HG02798 (cell line): ENCODE data around the gene CDKN3.
"Not testable (repeated sequence)": the region's sequence is repeated elsewhere in the genome, so short reads cannot be mapped to it uniquely, and the experiment has no call there.

ENCODE experiments used
- ATAC-seq: cut with Tn5 transposase; IDR thresholded peaks from one replicate; pipeline ENCODE4 v1.9.1; 2021; ENCODE audit warnings: mild to moderate bottlenecking; ENCODE audit not compliant: unreplicated experiment, poor library complexity

CDKN3 gene

DNA sequence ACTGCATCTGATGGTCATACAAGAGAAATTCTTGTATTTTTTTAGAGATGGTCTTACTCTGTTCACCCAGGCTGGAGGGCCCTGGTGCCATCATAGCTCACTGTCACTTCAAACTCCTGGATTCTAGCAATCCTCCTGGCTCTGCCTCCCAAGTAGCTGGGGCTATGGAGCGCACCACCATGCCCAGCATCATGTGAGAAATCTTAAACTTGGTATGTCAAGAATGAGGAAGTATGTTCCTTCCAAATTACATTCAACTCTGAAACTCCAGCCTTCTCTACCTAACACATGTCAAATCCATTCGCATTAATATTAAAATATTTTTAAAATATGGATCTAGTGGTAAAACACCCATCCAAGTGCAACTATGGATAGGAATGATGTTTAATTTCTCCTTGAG lies 27.5 kb upstream of the CDKN3 start:
- no peak for ATAC-seq

DNA sequence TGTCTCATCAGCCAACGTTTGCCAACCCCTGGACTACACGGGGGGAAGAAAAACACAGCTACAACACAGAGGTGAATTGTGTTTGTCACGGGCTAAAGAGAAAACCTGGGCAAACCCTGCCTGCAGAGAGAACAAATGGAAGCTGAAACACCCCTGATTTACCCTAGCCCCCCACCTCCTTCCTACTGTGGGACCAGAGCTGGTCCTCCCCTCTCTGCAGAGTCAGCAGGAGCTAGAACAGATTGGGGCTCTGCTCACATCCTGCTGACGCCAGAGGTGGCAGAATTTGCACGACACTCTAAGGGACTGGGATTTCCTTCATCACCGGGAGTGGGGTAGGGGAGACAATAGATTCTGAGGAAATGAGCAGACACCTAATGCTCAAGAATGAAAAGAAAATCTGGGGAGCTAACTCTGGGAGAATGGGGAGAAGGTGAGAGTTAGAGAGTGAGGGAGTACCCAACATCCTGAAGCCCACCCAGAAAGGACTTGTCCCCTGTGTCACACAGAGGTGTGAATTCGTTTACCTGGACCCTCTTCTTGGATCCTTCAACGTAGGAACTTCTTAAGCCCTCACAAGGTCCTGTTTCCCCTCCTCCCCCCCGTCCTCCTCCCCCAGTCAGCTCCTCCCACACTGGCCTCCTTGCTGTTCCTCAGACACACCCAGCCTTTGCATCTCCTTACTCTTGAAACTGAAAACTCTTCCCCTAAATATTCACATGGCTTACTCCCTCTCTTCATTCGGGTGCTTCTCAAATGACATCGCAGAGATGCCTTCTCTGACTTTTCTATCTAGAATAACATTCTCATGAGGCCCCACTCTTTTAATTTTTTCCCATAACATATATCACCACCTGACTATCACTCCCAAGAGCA lies 26.2 kb upstream of the CDKN3 start:
- no peak for ATAC-seq

DNA sequence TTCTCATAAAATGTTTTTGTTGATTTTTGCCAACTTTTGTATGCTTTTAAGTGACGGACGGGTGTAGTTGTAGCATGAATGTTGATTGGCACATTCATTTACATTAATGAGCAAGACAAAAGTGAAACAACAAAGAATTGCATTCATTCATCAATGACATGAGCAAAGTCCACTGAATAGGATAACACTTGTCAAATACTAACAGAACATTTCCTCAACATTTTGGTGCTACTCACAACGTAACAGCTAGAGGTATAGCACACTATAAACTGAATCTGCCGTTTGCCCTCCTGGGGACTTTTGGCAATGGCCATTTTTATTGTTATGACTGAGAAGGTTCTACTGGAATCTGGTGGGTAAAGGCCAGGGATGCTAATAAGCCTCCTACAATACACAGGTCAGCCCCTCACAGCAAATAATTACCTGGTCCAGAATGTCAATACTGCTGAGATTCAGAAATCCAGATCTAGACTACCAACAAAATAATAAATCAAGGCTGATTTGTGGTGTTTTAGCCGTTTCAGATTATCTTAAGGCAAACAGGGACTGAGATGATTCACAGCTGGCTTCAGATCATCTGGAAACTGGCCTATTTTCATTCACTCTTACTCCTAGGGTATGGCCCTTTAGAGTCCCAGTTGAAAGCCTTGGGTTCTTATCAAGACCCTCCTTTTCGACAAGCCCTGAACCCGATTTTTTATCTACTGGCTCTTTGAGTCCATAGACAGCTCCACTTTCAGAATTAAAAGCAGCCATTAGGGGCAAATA lies 22.5 kb upstream of the CDKN3 start:
- ATAC-seq = no peak

DNA sequence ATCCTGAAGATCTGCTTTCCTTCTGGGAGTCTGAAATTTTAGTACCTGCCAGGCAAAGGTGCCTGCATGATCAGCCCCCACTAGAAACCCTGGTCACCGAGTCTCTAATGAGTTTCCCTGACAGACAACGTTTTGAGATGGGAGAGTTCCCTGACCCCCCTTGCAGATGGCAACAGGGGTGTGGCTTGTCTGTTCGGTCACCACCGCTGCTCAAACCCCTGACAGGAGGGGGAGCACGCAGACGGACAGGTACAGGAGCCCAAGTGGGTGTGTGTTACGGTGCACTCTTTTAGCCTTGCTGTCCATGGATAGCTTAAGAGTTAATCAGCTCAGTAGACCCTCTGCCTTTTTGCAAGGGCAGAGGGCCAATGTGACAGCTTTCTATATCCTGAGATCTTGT lies 19.3 kb upstream of the CDKN3 start:
- ATAC-seq = no peak

DNA sequence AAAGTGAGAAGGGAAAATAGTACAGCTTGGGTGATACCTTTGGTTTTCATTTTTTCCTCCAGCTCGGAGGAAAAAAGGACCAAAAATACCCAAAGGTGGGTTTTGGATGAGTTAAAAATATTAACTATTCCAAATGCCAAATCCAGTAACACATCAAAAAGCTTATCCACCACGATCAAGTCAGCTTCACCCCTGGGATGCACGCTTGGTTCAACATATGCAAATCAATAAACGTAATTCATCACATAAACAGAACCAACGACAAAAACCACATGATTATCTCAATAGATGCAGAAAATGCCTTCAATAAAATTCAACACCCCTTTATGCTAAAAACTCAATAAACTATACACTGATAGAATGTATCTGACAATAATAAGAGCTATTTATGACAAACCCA lies 17.9 kb upstream of the CDKN3 start:
- not testable (repeated sequence) for ATAC-seq

DNA sequence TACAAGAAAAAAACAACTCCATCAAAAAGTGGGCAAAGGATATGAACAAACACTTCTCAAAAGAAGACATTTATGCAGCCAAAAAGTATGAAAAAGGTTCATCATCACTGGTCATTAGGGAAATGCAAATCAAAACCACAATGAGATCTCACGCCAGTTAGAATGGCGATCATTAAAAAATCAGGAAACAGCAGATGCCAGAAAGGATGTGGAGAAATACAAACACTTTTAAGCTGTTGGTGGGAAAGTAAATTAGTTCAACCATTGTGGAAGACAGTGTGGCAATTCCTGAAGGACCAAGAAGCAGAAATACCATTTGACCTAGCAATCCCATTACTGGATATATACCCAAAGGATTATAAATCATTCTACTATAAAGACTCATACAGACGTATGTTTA lies 16.2 kb upstream of the CDKN3 start:
- not testable (repeated sequence) for ATAC-seq

DNA sequence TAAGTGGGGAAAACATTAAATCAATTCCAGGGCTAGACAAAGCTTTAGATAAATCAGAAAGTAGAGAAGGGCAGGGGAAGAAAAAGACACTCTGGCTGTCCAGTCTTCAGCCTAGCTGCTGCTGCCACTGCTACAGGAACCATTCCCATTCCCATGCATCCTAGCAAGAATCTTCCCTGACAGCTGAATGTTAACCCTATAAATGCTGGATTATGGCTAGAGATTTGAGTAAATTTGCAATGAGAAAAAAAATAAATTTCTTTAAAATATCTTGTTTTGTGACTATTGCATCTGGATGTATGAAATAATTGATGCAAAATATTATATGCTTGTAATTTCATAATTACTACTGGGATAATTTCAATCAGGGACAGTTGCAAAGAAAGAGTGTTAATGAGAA lies 15.0 kb upstream of the CDKN3 start:
- ATAC-seq = no peak

DNA sequence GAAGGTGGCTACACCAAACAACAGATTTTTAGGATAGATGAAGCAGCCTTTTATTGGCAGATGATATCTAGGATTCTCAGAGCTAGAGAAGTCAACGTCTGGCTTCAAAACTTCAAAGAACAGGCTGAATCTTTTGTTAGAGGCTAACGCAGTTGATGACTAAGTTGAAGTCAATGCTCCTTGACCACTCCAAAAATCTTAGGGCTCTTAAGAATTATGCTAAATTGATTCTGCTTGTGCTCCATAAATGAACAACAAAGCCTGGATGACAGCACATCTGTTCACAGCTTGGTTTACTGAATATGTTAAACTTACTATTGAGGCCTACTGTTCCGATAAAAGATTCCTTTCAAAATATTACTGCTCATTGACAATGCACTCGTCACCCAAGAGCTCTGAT lies 13.0 kb upstream of the CDKN3 start:
- no peak for ATAC-seq

DNA sequence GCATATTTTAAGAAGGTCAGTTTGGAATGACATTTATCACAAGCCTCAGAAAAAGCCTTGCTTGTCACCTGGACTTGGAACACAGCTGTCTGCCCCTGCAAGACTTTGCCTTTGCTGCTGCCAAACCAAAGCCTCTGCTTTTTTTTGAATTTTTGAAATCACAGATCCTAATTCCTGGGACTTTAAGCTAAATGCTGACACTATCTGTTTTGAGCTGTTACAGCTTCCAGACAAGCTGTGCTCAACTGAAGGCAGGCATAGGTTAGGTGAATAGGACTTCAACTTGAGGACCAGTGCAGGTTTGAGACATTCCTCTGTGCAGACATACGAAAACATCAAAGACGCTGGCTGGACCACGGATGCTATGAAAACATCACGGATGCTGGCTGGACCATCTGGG lies 11.3 kb upstream of the CDKN3 start:
- ATAC-seq = no peak

DNA sequence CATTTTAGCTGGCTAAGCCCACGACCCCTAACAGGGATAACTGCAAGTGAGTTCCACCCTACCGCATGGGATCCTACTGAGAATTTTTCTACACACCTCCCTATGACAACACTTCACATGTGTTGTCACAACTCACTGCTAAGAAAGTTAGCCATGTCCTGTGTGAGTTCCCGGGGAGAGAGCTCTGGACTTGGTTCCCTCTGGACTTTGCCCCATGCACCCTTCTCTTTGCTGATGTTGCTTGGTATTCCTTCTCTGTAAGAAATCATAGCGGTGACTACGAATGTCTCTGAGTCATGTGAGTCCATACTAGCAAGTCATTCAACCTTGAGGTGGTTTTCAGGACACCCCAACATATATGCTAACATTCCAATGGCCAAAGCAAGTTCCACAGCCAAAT lies 9.5 kb upstream of the CDKN3 start:
- no peak for ATAC-seq

DNA sequence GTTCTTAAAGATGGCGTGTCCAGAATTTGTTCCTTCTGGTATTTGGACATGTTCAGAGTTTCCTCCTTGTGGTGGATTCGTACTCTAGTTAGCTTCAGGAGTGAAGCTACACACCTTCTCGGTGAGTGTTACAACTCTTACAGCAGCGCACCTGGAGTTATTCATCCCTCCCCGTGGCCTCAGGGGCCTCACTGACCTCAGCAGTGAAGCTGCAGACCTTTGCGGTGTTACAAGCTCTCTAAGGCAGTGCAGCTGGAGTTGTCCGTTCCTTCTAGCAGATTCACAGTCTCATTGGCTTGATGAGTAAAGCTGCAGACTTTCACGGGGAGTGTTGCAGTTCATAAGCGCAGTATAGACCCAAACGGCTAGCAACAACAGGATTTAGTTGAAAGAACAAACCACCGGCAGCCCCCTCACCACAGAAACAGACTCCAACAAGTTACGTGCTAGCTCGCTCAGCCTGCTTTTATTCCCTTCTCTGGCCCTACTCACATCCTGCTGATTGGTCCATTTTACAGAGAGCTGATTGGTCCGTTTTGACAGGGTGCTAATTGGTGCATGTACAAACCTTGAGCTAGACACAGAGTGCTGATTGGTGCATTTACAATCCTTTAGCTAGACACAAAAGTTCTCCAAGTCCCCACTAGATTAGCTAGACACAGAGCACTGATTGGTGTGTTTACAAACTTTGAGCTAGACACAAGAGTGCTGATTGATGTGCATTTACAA lies 4.5 kb upstream of the CDKN3 start:
- ATAC-seq = no peak

DNA sequence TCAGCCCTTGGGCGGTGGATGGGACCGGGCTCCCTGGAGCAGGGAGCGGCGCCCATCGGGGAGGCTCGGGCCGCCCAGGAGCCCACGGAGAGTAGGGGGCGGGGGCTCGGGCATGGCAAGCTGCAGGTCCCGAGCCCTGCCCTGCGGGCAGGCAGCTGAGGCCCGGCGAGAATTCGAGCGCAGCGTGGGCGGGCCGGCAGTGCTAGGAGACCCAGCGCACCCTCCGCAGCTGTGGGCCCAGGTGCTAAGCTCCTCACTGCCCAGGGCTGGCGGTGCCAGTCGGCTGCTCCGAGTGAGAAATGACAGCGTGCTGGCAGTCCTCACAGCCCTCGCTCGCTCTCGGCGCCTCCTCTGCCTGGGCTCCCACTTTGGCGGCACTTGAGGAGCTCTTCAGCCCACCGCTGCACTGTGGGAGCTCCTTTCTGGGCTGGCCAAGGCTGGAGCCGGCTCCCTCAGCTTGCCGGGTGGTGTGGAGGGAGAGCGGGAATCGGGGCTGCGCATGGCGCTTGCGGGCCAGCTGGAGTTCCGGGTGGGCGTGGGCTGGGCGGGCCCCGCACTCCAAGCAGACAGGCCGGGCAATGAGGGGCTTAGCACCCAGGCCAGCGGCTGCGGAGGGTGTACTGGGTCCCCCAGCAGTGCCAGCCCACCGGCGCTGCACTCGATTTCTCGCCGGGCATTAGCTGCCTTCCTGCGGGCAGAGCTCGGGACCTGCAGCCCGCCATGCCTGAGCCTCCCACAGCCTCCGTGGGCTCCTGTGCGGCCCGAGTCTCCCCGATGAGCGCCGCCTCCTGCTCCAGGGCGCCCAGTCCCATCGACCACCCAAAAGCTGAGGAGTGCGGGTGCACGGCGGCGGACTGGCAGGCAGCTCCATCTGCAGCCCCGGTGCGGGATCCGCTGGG lies 3.6 kb upstream of the CDKN3 start:
- not testable (repeated sequence) for ATAC-seq

DNA sequence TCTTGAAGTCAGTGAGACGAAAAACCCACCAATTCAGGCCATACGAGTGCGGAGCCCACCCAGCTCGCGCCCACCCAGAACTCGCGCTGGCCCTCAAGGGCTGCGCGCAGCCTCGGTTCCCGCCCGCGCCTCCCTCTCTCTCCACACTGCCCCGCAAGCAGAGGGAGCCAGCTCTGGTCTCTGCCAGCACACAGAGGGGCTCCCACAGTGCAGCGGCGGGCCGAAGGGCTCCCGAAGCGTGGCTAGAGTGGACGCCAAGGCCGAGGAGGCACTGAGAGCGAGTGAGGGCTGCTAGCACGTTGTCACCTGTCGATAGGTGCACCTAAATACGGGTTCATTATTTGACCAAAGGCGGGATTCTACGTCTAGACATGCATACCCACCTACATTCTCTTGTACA lies 2.2 kb upstream of the CDKN3 start:
- ATAC-seq = no peak

DNA sequence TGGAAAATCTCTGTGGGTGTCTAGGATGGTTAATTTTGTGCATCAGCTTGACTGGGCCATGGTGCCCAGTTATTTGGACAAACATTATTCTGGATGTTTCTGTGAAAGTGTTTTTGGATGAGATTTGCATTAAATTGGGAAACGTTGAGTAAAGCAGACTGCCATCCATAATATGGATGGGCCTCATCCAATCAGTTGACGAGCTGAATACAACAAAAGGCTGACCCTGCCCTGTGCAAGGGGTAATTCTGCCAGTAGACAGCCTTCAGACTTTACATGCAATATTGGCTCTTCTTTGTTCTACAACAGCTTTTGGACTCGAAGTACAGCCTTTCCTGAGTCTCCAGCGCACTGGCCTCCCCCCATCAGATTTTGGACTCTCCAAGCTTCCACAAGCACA lies 1.5 kb upstream of the CDKN3 start:
- ATAC-seq = no peak

DNA sequence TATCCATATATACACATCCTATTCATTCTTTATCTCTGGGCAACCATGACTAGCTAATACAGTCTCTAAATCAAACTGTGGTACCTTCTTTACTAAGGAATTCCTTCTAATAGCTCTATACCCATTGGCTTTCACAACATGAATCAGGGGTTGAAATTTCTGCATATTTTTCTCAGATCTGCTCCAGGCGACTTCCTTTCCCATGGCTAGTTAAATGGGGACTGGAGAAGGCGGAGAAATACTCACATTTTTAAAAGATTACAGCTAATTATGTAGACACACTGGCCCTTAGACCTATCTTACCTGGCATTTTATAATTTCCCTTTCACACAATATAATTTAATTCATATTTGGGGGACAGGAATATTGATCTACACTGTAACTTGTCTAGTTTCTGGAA lies 1.1 kb upstream of the CDKN3 start:
- no peak for ATAC-seq

DNA sequence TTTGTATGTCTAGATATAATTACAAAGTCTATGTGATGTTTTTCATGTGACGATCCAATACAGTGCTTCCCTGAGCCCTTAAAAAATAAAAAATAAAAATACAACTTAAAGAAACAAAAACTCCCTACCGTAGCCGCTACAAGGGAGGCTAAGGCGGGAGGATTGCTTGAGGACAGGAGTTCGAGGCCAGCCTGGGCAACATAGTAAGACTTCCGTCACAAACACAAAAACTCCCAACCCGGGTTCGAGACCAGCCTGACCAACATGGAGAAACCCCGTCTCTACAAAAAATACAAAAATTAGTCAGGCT lies 669 bp upstream of the CDKN3 start:
- no peak for ATAC-seq

DNA sequence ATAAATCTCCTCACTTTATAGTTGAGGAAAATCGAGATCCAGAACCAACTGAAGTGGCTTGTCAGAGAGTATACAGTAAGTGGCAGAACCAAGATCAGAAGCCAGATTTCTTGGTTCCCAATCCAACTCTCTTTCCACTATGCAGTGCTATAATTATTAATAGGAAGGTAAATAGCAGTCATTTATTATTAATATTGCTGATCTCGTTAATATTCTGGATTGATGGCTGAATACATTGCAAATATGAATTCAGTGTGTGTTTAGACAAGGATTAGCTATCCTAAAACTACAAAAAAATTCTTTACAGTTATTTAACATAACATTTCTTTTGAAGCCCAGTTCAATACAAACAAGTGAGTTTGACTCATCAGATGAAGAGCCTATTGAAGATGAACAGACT lies 2.8 kb downstream of the CDKN3 start:
- ATAC-seq = no peak

DNA sequence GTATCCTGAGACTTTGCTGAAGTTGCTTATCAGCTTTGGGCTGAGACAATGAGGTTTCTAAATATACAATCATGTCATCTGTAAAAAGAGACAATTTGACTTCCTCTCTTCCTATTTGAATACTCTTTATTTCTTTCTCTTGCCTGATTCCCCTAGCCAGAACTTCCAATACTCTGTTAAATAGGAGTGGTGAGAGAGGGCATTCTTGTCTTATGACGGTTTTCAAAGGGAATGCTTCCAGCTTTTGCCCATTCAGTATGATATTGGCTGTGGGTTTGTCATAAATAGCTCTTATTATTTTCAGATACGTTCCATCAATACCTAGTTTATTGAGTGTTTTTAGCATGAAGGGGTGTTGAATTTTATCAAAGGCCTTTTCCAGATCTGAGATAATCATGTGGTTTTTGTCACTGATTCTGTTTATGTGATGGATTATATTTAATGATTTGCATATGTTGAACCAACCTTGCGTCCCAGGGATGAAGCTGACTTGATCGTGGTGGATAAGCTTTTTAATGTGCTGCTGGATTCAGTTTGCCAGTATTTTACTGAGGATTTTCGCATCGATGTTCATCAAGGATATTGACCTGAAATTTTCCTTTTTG lies 6.7 kb downstream of the CDKN3 start:
- ATAC-seq = not testable (repeated sequence)

DNA sequence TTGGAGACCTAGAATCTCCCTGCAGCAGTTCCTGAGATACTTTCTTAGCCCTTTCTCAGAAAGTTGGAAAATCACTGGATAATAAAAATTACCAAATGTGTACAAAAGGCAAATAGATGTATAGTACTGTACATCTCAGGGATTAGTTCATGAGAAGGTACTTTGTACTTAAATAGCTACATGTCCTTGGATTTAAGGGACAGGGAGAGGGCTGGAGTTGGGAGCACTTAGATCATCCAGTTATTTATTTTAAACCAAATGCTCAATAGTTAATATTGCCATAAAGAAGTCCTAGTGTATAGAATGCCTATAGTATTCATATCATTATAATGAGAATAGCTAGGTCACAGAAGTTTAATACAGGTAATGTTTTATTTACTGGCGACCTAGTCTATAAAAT lies 13.4 kb downstream of the CDKN3 start:
- no peak for ATAC-seq

DNA sequence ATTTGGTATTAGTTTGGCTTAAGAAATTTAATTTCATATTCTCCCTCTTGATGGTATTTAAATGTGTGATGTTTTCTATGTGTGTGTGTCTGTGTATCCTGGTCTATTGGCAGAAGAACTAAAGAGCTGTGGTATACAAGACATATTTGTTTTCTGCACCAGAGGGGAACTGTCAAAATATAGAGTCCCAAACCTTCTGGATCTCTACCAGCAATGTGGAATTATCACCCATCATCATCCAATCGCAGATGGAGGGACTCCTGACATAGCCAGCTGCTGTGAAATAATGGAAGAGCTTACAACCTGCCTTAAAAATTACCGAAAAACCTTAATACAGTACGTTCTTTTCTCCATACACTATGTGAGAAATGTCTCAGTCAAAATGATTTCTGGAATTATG lies 14.6 kb downstream of the CDKN3 start:
- ATAC-seq = no peak
